Measurements from ENCODE around the gene MOB3B. TPM values are rescaled to one million over a fixed set of nuclear protein-coding genes. Genes with fewer than 3 reads are reported as not detected.

MOB3B gene
- total and polyA plus RNA-seq, 10 of the 15 experiments (the other 5 are each of a cell fraction or from before 2014, with no cell fraction given): 0.44 to 2.7 (median 0.91) TPM

GRCh38 chr9:27385606-27386322 is 143.8 kb downstream of the MOB3B start:
- 0 out of 2 replicates have a peak overlapping the region, but pooled peaks have one; percentile 1 for H3K4me2 ChIP-seq (ENCODE audit: control insufficient read depth, insufficient read depth)
- no peaks in the 10 kb centered on the region for H3K27me3 ChIP-seq (replicated peaks in 1 of 2; ENCODE audit: control insufficient read depth in 2 of 2, insufficient read depth in 2 of 2, low read length in 1 of 2)
- WGBS (ENCODE audit: insufficient coverage, insufficient replicate concordance, low lambda C conversion rate, missing lambda C conversion rate): 35% methylated on average over 4 of the region's 4 CpGs
- H3K79me2 ChIP-seq (ENCODE audit: control insufficient read depth, insufficient read depth, low read length): no peaks in the 10 kb centered on the region
- ChIA-PET RAD21 (ENCODE audit: unreplicated experiment) (no interaction called here), CTCF (interaction anchor here (0.6 to 1.0 kb wide), 3 partner anchors 11 to 663 kb away, joined by 3 to 4 read pairs (median 4); no protein-coding TSS in a partner anchor), POLR2A (interaction anchor here (0.8 kb wide), 1 partner anchor 19 kb away, joined by 3 read pairs; no protein-coding TSS in a partner anchor), SMC1A (ENCODE audit: uncharacterized antibody, unreplicated experiment) (interaction anchor here (2.6 kb wide), 1 partner anchor 19 kb away, joined by 12 read pairs; no protein-coding TSS in a partner anchor)
- FAIRE-seq: no peak
- no TSS peak for BruUV-seq (replicated peaks)
- no peak for DNase-seq (ENCODE audit: low read depth, low spot score)
- H3K4me1 ChIP-seq (ENCODE audit: control insufficient read depth, insufficient read depth, low read length): peaks cover 13% of the 10 kb centered on the region
- no peak for ATAC-seq
- intact Hi-C loops (cut with micrococcal nuclease; ENCODE audit: unreplicated experiment) (no loop called here), in situ Hi-C loops (cut with MboI) (no loop called here)
- H3K27ac ChIP-seq (ENCODE audit: control insufficient read depth, insufficient read depth): no peak overlapping the region
- no peak overlapping the region for H2AFZ ChIP-seq (ENCODE audit: control insufficient read depth, low read depth, low read length)
- H4K20me1 ChIP-seq (ENCODE audit: control insufficient read depth, insufficient read depth): no peaks in the 10 kb centered on the region
- no peaks in the 10 kb centered on the region for H3K36me3 ChIP-seq (ENCODE audit: control insufficient read depth in 2 of 2, insufficient read depth in 2 of 2, low read length in 1 of 2)
- H3K9me3 ChIP-seq (replicated peaks; ENCODE audit: control insufficient read depth, insufficient read depth, low read length): no peaks in the 10 kb centered on the region
- no peak overlapping the region for H3K4me3 ChIP-seq
- H3K9ac ChIP-seq (ENCODE audit: control insufficient read depth, insufficient read depth, low read length): no peak overlapping the region
- TF ChIP-seq ZNF217 (IDR thresholded peaks at IDR 0.05) (no peak), LARP7 (IDR thresholded peaks at IDR 0.05) (no peak), SREBF1 (IDR thresholded peaks at IDR 0.05; ENCODE audit: low read length) (no peak), IKZF2 (IDR thresholded peaks at IDR 0.05) (no peak), RELA (IDR thresholded peaks at IDR 0.05; ENCODE audit: borderline replicate concordance, partially characterized antibody) (no peak), TAF1 (IDR thresholded peaks at IDR 0.05; ENCODE audit: borderline replicate concordance, low read depth, low read length) (no peak), IRF4 (IDR thresholded peaks at IDR 0.05; ENCODE audit: low read depth, low read length) (no peak), BHLHE40 (IDR thresholded peaks at IDR 0.05; ENCODE audit: borderline replicate concordance in 1 of 2, low read depth in 2 of 2, low read length in 1 of 2) (no peak)
- TF ChIP-seq, protein P1, sequence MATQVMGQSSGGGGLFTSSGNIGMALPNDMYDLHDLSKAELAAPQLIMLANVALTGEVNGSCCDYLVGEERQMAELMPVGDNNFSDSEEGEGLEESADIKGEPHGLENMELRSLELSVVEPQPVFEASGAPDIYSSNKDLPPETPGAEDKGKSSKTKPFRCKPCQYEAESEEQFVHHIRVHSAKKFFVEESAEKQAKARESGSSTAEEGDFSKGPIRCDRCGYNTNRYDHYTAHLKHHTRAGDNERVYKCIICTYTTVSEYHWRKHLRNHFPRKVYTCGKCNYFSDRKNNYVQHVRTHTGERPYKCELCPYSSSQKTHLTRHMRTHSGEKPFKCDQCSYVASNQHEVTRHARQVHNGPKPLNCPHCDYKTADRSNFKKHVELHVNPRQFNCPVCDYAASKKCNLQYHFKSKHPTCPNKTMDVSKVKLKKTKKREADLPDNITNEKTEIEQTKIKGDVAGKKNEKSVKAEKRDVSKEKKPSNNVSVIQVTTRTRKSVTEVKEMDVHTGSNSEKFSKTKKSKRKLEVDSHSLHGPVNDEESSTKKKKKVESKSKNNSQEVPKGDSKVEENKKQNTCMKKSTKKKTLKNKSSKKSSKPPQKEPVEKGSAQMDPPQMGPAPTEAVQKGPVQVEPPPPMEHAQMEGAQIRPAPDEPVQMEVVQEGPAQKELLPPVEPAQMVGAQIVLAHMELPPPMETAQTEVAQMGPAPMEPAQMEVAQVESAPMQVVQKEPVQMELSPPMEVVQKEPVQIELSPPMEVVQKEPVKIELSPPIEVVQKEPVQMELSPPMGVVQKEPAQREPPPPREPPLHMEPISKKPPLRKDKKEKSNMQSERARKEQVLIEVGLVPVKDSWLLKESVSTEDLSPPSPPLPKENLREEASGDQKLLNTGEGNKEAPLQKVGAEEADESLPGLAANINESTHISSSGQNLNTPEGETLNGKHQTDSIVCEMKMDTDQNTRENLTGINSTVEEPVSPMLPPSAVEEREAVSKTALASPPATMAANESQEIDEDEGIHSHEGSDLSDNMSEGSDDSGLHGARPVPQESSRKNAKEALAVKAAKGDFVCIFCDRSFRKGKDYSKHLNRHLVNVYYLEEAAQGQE (IDR thresholded peaks at IDR 0.05; ENCODE audit: low read depth, low read length): no peak

Data from GM12878 (cell line).